HepG2 (cell line): ENCODE measurements around the gene NUBP2. TPM values are rescaled to one million over a fixed set of nuclear protein-coding genes. Genes with fewer than 3 reads are reported as not detected.

ENCODE experiments used
- FOXC1 ChIP-seq: sonication (generic); formaldehyde crosslinking; IDR thresholded peaks from 2 replicates; pipeline ENCODE4 v1.8.0; 2022; ENCODE audit warnings: mild to moderate bottlenecking, missing genetic modification reagents, borderline replicate concordance
- HIC2 ChIP-seq: sonication (generic); formaldehyde crosslinking; IDR thresholded peaks from 2 replicates; pipeline ENCODE4 v1.9.0; 2022; ENCODE audit warnings: low read depth, missing genetic modification reagents
- MED1 ChIP-seq: sonication (generic); formaldehyde crosslinking; IDR thresholded peaks from 2 replicates; pipeline ENCODE4 v1.4.0; 2020; ENCODE audit warnings: missing genetic modification reagents
- MED8 ChIP-seq: sonication (generic); formaldehyde crosslinking; IDR thresholded peaks from 2 replicates; pipeline ENCODE4 v1.8.1; 2023; ENCODE audit warnings: mild to moderate bottlenecking, missing genetic modification reagents; ENCODE audit not compliant: insufficient replicate concordance
- SCMH1 ChIP-seq: sonication (generic); formaldehyde crosslinking; IDR thresholded peaks from 2 replicates; pipeline ENCODE4 v1.9.0; 2021; ENCODE audit warnings: missing genetic modification reagents, mild to moderate bottlenecking, borderline replicate concordance
- SRF ChIP-seq: IDR thresholded peaks from 2 replicates; pipeline ENCODE4 v1.6.1; 2011; ENCODE audit warnings: mild to moderate bottlenecking, low read depth, low read length, moderate library complexity
- ZBTB43 ChIP-seq: sonication (generic); formaldehyde crosslinking; conservative IDR thresholded peaks from 2 replicates; pipeline ENCODE4 v1.4.0; 2020; ENCODE audit warnings: missing genetic modification reagents
- ZBTB46 ChIP-seq: sonication (generic); formaldehyde crosslinking; IDR thresholded peaks from 2 replicates; pipeline ENCODE4 v1.4.0; 2020; ENCODE audit warnings: mild to moderate bottlenecking, missing genetic modification reagents, borderline replicate concordance
- ZEB1 ChIP-seq: IDR thresholded peaks from 2 replicates; pipeline ENCODE4 v1.6.1; 2012; ENCODE audit warnings: mild to moderate bottlenecking, low read depth, inconsistent platforms; ENCODE audit not compliant: insufficient replicate concordance
- ZNF205 ChIP-seq: IDR thresholded peaks from 2 replicates; pipeline ENCODE4 v1.6.1; 2018; ENCODE audit warnings: missing biosample characterization, missing genetic modification reagents
- ZNF496 ChIP-seq: sonication (generic); formaldehyde crosslinking; IDR thresholded peaks from 2 replicates; pipeline ENCODE4 v1.8.1; 2023; ENCODE audit warnings: mild to moderate bottlenecking, moderate library complexity, missing genetic modification reagents; ENCODE audit not compliant: insufficient replicate concordance
- ZNF552 ChIP-seq: sonication (generic); formaldehyde crosslinking; IDR thresholded peaks from 2 replicates; pipeline ENCODE4 v1.9.0; 2022; ENCODE audit warnings: missing genetic modification reagents, mild to moderate bottlenecking, borderline replicate concordance
- ZNF746 ChIP-seq: sonication (generic); formaldehyde crosslinking; IDR thresholded peaks from 2 replicates; pipeline ENCODE4 v1.8.0; 2022; ENCODE audit warnings: mild to moderate bottlenecking, missing genetic modification reagents
- ZNF879 ChIP-seq: sonication (generic); formaldehyde crosslinking; IDR thresholded peaks from 2 replicates; pipeline ENCODE4 v1.8.1; 2023; ENCODE audit warnings: missing genetic modification reagents
- polyA plus RNA-seq, 8 experiments: library from polyadenylated mRNA; depleted of rRNA in 3 of 8; stranded (reverse) in 7 of 8; unstranded in 1 of 8; fragments of >200 nt; fragmentation: Illumina TruSeq in 4 of 8; extraction: Trizol in 4 of 8; gene quantifications; 2 replicates each; pipeline versions ENCODE4 v1.2.1 to v1.2.3, GENCODE V29; 2011 to 2016; ENCODE audit warnings: low read depth in 4 of 8, missing spikeins in 1 of 8, mixed read lengths in 1 of 8; ENCODE audit not compliant: insufficient read depth in 1 of 8
- total RNA-seq, 5 experiments: library from RNA; depleted of rRNA; stranded (reverse); fragments of >200 nt; fragmentation: Illumina TruSeq; extraction: Trizol; gene quantifications; 2 replicates each; pipeline ENCODE4 v1.2.3, GENCODE V29; 2016; ENCODE audit warnings: low read depth in 1 of 5
- TF ChIP-seq, protein P1 (sequence below): sonication (generic); formaldehyde crosslinking; IDR thresholded peaks from 2 replicates; pipeline ENCODE4 v1.8.0; 2022; ENCODE audit warnings: mild to moderate bottlenecking, missing genetic modification reagents, moderate library complexity
- TF ChIP-seq, protein P2 (sequence below): sonication (generic); formaldehyde crosslinking; IDR thresholded peaks from 2 replicates; pipeline ENCODE4 v1.5.1; 2020; ENCODE audit warnings: mild to moderate bottlenecking, moderate library complexity, missing genetic modification reagents
- TF ChIP-seq, protein P3 (sequence below): sonication (generic); formaldehyde crosslinking; IDR thresholded peaks from 2 replicates; pipeline ENCODE4 v1.8.1; 2023; ENCODE audit warnings: mild to moderate bottlenecking, missing genetic modification reagents, borderline replicate concordance
- TF ChIP-seq, protein P4 (sequence below): sonication (generic); formaldehyde crosslinking; IDR thresholded peaks from 2 replicates; pipeline ENCODE4 v1.5.0; 2020; ENCODE audit warnings: missing genetic modification reagents, mild to moderate bottlenecking, borderline replicate concordance
- TF ChIP-seq, protein P5 (sequence below): sonication (generic); formaldehyde crosslinking; IDR thresholded peaks from 2 replicates; pipeline ENCODE4 v1.5.0; 2020; ENCODE audit warnings: mild to moderate bottlenecking, low read depth, missing genetic modification reagents, borderline replicate concordance

Gene NUBP2
- total and polyA plus RNA-seq, 2 of the 13 experiments (the other 11 are each of a cell fraction or from before 2014, with no cell fraction given), result 25.7 to 61.5 TPM

DNA sequence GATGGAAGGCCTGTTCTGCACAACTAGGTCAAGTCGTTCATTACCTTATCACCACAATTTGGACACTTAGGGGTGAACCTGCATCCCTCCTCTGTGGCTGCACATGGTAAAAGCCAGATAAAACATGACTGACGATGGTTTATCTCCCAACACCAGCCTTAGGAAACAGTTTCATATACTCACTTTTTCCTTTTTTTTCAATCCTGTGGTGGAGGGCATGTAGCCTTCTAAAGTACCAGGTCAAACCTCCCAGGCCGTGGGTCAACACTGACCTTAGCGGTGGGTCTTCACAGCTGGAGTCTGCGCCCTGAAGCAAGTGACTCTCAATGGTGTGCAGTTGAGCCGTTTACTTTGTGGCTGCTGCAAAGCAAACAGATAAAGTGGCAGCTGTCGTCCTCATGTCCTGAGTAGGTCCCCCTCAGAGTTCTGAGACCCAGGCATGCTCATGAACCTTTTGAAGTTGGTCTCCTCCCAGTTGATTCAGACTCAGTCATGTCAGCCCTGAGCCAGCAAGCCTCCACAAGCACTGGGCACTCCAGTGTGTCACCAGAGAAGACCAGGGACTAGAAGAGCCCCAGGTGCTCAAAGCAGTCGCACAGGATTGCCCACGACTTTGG is 50.2 kb downstream of the NUBP2 start (continued):
- TF ChIP-seq ZBTB46 (CRISPR knock-in tag) (no peak), ZNF205 (CRISPR knock-in tag) (no peak), FOXC1 (no peak), ZEB1 (no peak), ZNF746 (CRISPR knock-in tag) (no peak), HIC2 (peak; percentile 66; the same call in 1 of the 2 replicates), ZNF879 (CRISPR knock-in tag) (no peak), ZNF552 (CRISPR knock-in tag) (no peak), MED1 (CRISPR knock-in tag) (peak; percentile 87), SCMH1 (no peak), SRF (no peak), MED8 (no peak), ZNF496 (no peak), ZBTB43 (CRISPR knock-in tag) (peak; percentile 70; the same call in 1 of the 2 replicates)
- TF ChIP-seq, protein P1, sequence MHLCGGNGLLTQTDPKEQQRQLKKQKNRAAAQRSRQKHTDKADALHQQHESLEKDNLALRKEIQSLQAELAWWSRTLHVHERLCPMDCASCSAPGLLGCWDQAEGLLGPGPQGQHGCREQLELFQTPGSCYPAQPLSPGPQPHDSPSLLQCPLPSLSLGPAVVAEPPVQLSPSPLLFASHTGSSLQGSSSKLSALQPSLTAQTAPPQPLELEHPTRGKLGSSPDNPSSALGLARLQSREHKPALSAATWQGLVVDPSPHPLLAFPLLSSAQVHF, result no peak
- TF ChIP-seq, protein P2, sequence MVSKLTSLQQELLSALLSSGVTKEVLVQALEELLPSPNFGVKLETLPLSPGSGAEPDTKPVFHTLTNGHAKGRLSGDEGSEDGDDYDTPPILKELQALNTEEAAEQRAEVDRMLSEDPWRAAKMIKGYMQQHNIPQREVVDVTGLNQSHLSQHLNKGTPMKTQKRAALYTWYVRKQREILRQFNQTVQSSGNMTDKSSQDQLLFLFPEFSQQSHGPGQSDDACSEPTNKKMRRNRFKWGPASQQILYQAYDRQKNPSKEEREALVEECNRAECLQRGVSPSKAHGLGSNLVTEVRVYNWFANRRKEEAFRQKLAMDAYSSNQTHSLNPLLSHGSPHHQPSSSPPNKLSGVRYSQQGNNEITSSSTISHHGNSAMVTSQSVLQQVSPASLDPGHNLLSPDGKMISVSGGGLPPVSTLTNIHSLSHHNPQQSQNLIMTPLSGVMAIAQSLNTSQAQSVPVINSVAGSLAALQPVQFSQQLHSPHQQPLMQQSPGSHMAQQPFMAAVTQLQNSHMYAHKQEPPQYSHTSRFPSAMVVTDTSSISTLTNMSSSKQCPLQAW (CRISPR knock-in tag), result peak; percentile 88
- TF ChIP-seq, protein P3, sequence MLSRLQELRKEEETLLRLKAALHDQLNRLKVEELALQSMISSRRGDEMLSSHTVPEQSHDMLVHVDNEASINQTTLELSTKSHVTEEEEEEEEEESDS, result no peak
- TF ChIP-seq, protein P4, sequence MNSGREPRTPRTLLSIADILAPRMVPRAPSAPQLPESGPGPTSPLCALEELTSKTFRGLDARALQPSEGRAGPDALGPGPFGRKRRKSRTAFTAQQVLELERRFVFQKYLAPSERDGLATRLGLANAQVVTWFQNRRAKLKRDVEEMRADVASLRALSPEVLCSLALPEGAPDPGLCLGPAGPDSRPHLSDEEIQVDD, result no peak
- TF ChIP-seq, protein P5, sequence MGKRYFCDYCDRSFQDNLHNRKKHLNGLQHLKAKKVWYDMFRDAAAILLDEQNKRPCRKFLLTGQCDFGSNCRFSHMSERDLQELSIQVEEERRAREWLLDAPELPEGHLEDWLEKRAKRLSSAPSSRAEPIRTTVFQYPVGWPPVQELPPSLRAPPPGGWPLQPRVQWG (CRISPR knock-in tag), result no peak
